IPS DF 6.9 (cell line): ENCODE data around the gene ZNRF2.

Experiments used
- DNase-seq: peaks from one replicate; pipeline ENCODE4 v3.0.0-alpha.2; 2013; ENCODE audit warnings: low read depth, low spot score
- H3K27ac ChIP-seq: one replicate; pipeline ENCODE4 v1.5.1; 2013; ENCODE audit warnings: low read length, control low read depth
- H3K27me3 ChIP-seq: 2 replicates; pipeline ENCODE4 v1.6.1; 2013; ENCODE audit warnings: mild to moderate bottlenecking, low read length; ENCODE audit not compliant: control insufficient read depth, insufficient read depth
- H3K36me3 ChIP-seq: 2 replicates; pipeline ENCODE4 v1.6.1; 2013; ENCODE audit warnings: low read length; ENCODE audit not compliant: control insufficient read depth, insufficient read depth
- H3K4me1 ChIP-seq: 2 replicates; pipeline ENCODE4 v1.6.1; 2013; ENCODE audit warnings: low read length; ENCODE audit not compliant: control insufficient read depth, insufficient read depth
- H3K4me3 ChIP-seq: 2 replicates; pipeline ENCODE4 v1.5.1; 2013; ENCODE audit warnings: mild to moderate bottlenecking, low read length
- H3K9me3 ChIP-seq: 2 replicates; pipeline ENCODE4 v1.6.1; 2013; ENCODE audit warnings: low read length, inconsistent platforms; ENCODE audit not compliant: control insufficient read depth, insufficient read depth
- WGBS: extraction: QIAGEN DNeasy Blood & Tissue Kit; methylation state at CpG from one replicate; pipeline ENCODE4 v1.1.7; 2013; ENCODE audit warnings: mixed read lengths, missing lambda C conversion rate; ENCODE audit not compliant: insufficient read length, insufficient coverage; 5-methylcytosine and 5-hydroxymethylcytosine counted together

Gene ZNRF2

DNA sequence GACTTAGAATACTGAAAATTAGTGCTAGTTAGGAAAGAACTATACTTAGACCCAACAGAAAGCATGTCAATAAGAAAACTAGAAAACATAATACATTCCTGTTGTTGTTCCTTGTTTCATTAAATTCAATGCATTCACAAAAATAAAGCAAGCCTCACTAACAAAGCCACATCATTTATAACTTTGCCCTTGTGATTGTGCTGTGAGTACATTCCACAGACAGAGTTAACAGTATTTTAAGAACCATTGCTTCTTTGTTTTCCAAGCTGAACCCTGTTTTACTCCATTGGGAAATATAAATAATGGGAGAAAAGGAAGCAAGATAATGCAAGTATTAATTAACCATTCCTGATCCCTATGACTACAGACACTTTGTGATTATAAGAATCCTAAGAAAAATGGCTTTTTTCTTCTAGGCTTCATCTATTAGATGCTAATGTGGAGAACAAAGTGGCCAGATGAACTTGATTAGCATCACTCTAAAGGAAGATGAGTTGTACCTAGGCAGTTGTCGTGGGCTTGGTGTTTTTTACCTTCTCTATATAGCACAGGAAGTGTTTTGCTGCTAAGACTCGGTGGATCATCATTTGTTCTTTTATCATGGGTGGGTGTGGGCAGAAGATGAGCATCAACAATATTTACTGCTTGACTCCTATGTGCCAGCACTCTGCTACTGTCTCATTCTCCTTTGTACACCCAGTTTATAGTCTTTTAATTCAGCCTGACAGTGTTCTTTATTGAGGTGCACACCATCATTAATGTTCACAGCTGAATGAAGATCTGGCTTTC, 34.2 kb upstream of the ZNRF2 start:
- no peaks in the 10 kb centered on the region for H3K9me3 ChIP-seq
- no peak overlapping the region for H3K27ac ChIP-seq
- no peaks in the 10 kb centered on the region for H3K27me3 ChIP-seq
- no peaks in the 10 kb centered on the region for H3K4me1 ChIP-seq
- no peak overlapping the region for H3K4me3 ChIP-seq
- no CpG with 5 or more reads among the region's 2 CpGs for WGBS
- DNase-seq = no peak
- H3K36me3 ChIP-seq = no peaks in the 10 kb centered on the region

GRCh38 chr7:30251708-30252329, 32.6 kb upstream of the ZNRF2 start:
- H3K27ac ChIP-seq = no peak overlapping the region
- H3K4me1 ChIP-seq = no peaks in the 10 kb centered on the region
- no CpG with 5 or more reads among the region's 7 CpGs for WGBS
- no peaks in the 10 kb centered on the region for H3K9me3 ChIP-seq
- no peaks in the 10 kb centered on the region for H3K27me3 ChIP-seq
- no peak for DNase-seq
- H3K4me3 ChIP-seq = no peak overlapping the region
- no peaks in the 10 kb centered on the region for H3K36me3 ChIP-seq

DNA sequence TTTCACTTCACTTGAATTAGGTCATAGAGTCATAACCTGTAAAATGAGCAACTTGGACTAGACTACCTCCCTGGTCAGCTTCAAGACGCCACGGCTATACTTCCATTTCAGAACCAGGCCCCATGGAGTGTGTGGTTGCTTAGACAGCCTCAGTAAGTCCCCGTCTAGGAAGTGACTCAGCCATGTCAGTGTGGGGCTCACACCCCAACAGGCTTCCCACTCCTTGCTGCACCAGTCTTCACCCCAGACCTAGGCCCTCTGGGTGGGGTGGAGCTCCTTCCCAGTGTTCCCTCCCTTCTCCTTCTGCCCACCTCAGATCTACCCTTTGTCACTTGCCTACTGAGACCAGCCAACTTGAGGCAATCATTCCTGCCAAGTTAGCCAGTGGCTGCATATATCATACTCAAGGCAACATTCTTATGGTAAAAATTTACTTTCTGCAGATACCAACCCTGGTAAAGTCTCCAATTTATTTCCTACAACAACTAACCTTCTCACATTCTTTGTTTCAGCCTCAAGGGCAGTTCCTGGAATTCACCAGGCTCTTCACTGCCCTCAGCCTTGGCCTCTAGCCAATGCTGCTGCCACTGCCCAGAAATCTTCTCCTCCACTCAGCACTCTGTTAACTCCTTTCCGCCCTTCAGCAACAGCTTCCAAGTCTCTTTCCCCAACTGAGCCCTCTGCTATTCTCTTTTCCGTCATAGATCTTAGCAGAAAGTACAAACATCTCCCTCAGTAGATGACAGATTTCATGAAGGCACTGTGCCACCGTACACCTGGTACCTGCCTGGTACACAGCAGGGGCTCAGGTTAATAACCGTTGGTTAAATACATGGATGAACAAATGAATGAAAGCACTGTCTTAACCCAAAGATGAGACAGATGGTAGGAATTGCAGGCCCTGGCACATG, 31.3 kb upstream of the ZNRF2 start:
- Histone ChIP-seq H3K36me3 (no peaks in the 10 kb centered on the region), H3K27me3 (no peaks in the 10 kb centered on the region), H3K27ac (no peak overlapping the region), H3K4me1 (no peaks in the 10 kb centered on the region), H3K9me3 (no peaks in the 10 kb centered on the region), H3K4me3 (no peak overlapping the region)
- WGBS = no CpG with 5 or more reads among the region's 7 CpGs
- DNase-seq = no peak

- H3K9me3 ChIP-seq = no peaks in the 10 kb centered on the region
- DNase-seq = no peak
- H3K4me3 ChIP-seq = no peak overlapping the region
- H3K27me3 ChIP-seq = no peaks in the 10 kb centered on the region
- WGBS = no CpG with 5 or more reads among the region's 3 CpGs
- no peaks in the 10 kb centered on the region for H3K4me1 ChIP-seq
- H3K36me3 ChIP-seq = no peaks in the 10 kb centered on the region
- no peak overlapping the region for H3K27ac ChIP-seq
Observed at GRCh38 chr7:30253796-30254165, 30.6 kb upstream of the ZNRF2 start.

DNA sequence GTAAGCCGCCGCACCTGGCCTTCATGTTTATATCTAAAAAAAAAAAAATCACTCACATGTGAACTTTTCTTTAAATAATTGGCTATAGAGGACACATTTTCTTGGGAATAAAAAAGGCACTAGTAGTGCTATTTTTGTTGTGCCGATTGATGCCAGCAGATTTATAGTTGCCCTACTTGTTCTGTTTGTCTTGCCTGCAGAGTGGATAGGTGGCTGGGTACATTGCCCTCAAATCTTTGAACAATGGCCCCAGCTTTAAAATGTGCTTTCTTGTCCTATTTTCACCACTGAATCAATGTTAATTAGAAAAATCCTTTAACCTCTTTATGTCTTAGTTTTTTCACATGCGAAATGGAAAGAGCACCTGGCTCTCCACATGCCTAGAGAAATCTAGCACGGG, 30.1 kb upstream of the ZNRF2 start:
- Histone ChIP-seq H3K4me3 (no peak overlapping the region), H3K27ac (no peak overlapping the region), H3K36me3 (no peaks in the 10 kb centered on the region), H3K4me1 (no peaks in the 10 kb centered on the region), H3K27me3 (no peaks in the 10 kb centered on the region), H3K9me3 (no peaks in the 10 kb centered on the region)
- DNase-seq = no peak
- WGBS = no CpG with 5 or more reads among the region's 5 CpGs

DNA sequence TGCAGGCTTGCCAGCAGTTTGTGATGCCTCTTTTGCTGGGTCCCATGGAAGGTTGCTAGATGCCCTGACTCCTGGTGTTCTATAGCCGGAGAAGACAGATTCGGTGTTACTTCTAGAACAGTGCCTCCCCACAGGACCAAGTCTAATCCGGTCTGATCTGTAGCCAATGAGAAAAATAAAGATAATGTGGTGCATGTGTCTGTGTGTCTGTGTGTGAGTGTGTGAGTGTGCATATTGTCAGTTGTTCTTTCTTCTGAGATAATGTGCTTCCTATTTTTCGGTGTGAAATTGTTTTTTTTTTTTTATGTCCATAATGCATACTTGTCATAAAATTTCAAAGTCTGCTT, 29.7 kb upstream of the ZNRF2 start:
- Histone ChIP-seq H3K36me3 (no peaks in the 10 kb centered on the region), H3K9me3 (no peaks in the 10 kb centered on the region), H3K4me3 (no peak overlapping the region), H3K27ac (no peak overlapping the region), H3K4me1 (no peaks in the 10 kb centered on the region), H3K27me3 (no peaks in the 10 kb centered on the region)
- DNase-seq = no peak
- WGBS = no CpG with 5 or more reads among the region's 4 CpGs

GRCh38 chr7:30255064-30255769, 29.2 kb upstream of the ZNRF2 start:
- Histone ChIP-seq H3K27me3 (no peaks in the 10 kb centered on the region), H3K4me3 (no peak overlapping the region), H3K4me1 (no peaks in the 10 kb centered on the region), H3K27ac (no peak overlapping the region), H3K36me3 (no peaks in the 10 kb centered on the region), H3K9me3 (no peaks in the 10 kb centered on the region)
- no peak for DNase-seq
- no CpG with 5 or more reads among the region's 4 CpGs for WGBS

DNA sequence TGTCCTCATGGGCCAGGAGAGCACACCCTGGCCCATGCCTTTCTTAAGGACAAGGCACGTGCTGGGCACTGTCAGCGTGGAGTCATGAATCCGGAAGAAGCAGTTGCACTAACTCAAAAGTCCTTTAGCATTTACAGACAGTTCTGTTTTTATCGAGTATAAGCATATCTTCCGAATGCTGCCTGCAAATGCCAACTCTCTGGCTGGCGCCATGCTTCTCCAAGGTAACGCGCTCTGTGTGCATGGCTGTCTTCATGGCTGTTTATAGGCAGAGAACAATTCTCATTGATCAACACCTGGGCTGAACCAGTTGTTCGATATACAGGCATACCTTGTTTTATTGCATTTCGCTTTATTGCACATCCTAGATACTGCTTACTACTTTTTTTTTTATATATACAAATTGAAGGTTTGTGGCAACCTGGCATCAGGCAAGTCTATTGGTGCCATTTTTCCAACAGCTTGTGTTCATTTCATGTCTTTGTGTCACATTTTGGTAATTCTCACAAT, 28.0 kb upstream of the ZNRF2 start:
- Histone ChIP-seq H3K27me3 (no peaks in the 10 kb centered on the region), H3K36me3 (no peaks in the 10 kb centered on the region), H3K4me3 (no peak overlapping the region), H3K27ac (no peak overlapping the region), H3K9me3 (no peaks in the 10 kb centered on the region), H3K4me1 (no peaks in the 10 kb centered on the region)
- WGBS = no CpG with 5 or more reads among the region's 10 CpGs
- DNase-seq = no peak

DNA sequence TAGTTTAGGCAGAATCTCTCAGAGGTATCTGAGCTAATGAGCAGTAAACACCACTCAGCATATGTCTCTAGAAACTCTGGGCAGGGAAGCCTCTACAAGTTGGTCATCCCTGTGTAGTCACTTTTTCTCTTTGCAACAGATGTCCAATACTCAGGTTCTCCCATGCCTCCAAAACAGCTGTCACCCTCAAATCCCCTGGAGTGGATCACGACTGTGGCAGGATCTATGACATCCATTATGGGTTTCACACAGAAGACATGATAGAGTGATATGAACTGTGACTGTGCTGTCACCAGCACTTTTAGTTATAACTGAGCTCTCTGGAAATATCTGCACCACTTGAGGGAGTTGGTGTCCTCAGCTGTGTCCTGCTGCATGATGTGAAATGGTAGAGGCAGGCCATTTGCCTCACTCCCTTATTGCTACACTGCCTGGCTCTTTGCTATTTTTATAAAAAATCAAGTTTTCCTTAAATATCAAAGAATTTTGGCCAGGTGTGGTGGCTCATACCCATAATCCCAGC, 24.1 kb upstream of the ZNRF2 start:
- no CpG with 5 or more reads among the region's 1 CpG for WGBS
- no peaks in the 10 kb centered on the region for H3K4me1 ChIP-seq
- H3K9me3 ChIP-seq = no peaks in the 10 kb centered on the region
- no peak overlapping the region for H3K4me3 ChIP-seq
- no peaks in the 10 kb centered on the region for H3K27me3 ChIP-seq
- no peaks in the 10 kb centered on the region for H3K36me3 ChIP-seq
- H3K27ac ChIP-seq = no peak overlapping the region
- no peak for DNase-seq
